Bronchial epithelial cell (primary cell): ENCODE measurements around the gene TUBA3D. TPM values are rescaled to one million over a fixed set of nuclear protein-coding genes. Genes with fewer than 3 reads are reported as not detected.
"Not testable (repeated sequence)": the region's sequence is repeated elsewhere in the genome, so short reads cannot be mapped to it uniquely, and the experiment has no call there.

Source experiments
- DNase-seq: peaks from one replicate; pipeline ENCODE4 v3.0.0-alpha.2; 2010; ENCODE audit warnings: low read depth
- FAIRE-seq: peaks from 2 replicates; lab custom pipeline; 2011; peaks lifted over from hg19 to GRCh38; lab: Jason Lieb, UNC
- H3K27me3 ChIP-seq: 2 replicates; pipeline ENCODE4 v1.5.1; 2011; ENCODE audit warnings: low read length; ENCODE audit not compliant: control insufficient read depth, insufficient read depth
- H3K36me3 ChIP-seq: 2 replicates; pipeline ENCODE4 v1.5.1; 2011; ENCODE audit warnings: low read length; ENCODE audit not compliant: control insufficient read depth, insufficient read depth
- H3K4me3 ChIP-seq: 2 replicates; pipeline ENCODE4 v1.5.1; 2011; ENCODE audit warnings: mild to moderate bottlenecking, low read depth, low read length, control low read depth
- total RNA-seq: library from RNA; depleted of rRNA; stranded (reverse); fragments of >200 nt; gene quantifications from 2 replicates; pipeline ENCODE4 v1.2.1, GENCODE V29; 2014

Gene TUBA3D
- total RNA-seq, 1 donor from 2014 or later, result not detected

GRCh38 chr2:131454914-131455313 lies 21.0 kb upstream of the TUBA3D start:
- H3K4me3 ChIP-seq, H3K36me3 ChIP-seq, H3K27me3 ChIP-seq, DNase-seq, FAIRE-seq: not testable (repeated sequence)

GRCh38 chr2:131467722-131468121 lies 8.2 kb upstream of the TUBA3D start:
- DNase-seq, H3K36me3 ChIP-seq, FAIRE-seq: not testable (repeated sequence)

GRCh38 chr2:131470944-131471343 lies 5.0 kb upstream of the TUBA3D start:
- not testable (repeated sequence) for H3K4me3 ChIP-seq, H3K36me3 ChIP-seq, H3K27me3 ChIP-seq, DNase-seq, FAIRE-seq

More at GRCh38 chr2:131467722-131468121, 8.2 kb upstream of the TUBA3D start:
- not testable (repeated sequence) for H3K27me3 ChIP-seq, H3K4me3 ChIP-seq

GRCh38 chr2:131471624-131472023 lies 4.3 kb upstream of the TUBA3D start:
- not testable (repeated sequence) for H3K4me3 ChIP-seq, H3K36me3 ChIP-seq, FAIRE-seq, H3K27me3 ChIP-seq, DNase-seq

GRCh38 chr2:131473266-131473665 lies 2.7 kb upstream of the TUBA3D start:
- not testable (repeated sequence) for FAIRE-seq, DNase-seq, H3K4me3 ChIP-seq, H3K27me3 ChIP-seq, H3K36me3 ChIP-seq

GRCh38 chr2:131476363-131476762 lies 444 bp downstream of the TUBA3D start:
- not testable (repeated sequence) for H3K27me3 ChIP-seq

GRCh38 chr2:131477227-131477626 lies 1.3 kb downstream of the TUBA3D start:
- H3K4me3 ChIP-seq, H3K27me3 ChIP-seq, FAIRE-seq, DNase-seq, H3K36me3 ChIP-seq: not testable (repeated sequence)

More at GRCh38 chr2:131476363-131476762, 444 bp downstream of the TUBA3D start:
- H3K36me3 ChIP-seq, FAIRE-seq, DNase-seq, H3K4me3 ChIP-seq: not testable (repeated sequence)

GRCh38 chr2:131478074-131478849 lies 2.3 kb downstream of the TUBA3D start:
- peak; percentile 40 for FAIRE-seq
- not testable (repeated sequence) for H3K36me3 ChIP-seq, DNase-seq, H3K27me3 ChIP-seq, H3K4me3 ChIP-seq

GRCh38 chr2:131478850-131479461 lies 3.0 kb downstream of the TUBA3D start:
- not testable (repeated sequence) for H3K4me3 ChIP-seq, DNase-seq, H3K27me3 ChIP-seq, H3K36me3 ChIP-seq
- FAIRE-seq, result peak; percentile 40

GRCh38 chr2:131480351-131480750 lies 4.4 kb downstream of the TUBA3D start:
- H3K4me3 ChIP-seq, H3K27me3 ChIP-seq, DNase-seq, H3K36me3 ChIP-seq: not testable (repeated sequence)
- peak; percentile 80 for FAIRE-seq

- not testable (repeated sequence) for FAIRE-seq, H3K27me3 ChIP-seq, H3K4me3 ChIP-seq, DNase-seq, H3K36me3 ChIP-seq
These were observed 6.7 kb downstream of the TUBA3D start for GRCh38 chr2:131482506-131483155.

GRCh38 chr2:131483981-131484820 lies 8.3 kb downstream of the TUBA3D start:
- not testable (repeated sequence) for H3K27me3 ChIP-seq, H3K4me3 ChIP-seq, H3K36me3 ChIP-seq, DNase-seq
- peak; percentile 92 for FAIRE-seq

- not testable (repeated sequence) for H3K27me3 ChIP-seq, H3K4me3 ChIP-seq, H3K36me3 ChIP-seq
These were observed 9.1 kb downstream of the TUBA3D start for GRCh38 chr2:131484906-131485460.

More at GRCh38 chr2:131484906-131485460, 9.1 kb downstream of the TUBA3D start:
- FAIRE-seq, DNase-seq: not testable (repeated sequence)
